NCI-H446 (cell line): Measurements from ENCODE around the gene SAMD14.
A peak's percentile ranks its signal among the peaks of the same experiment; 100 is the strongest.

Experiments
- DNase-seq, 2 experiments: peaks; one replicate each; lab custom pipeline; 2025; lab: John Stamatoyannopoulos, UW

The SAMD14 gene

GRCh38 chr17:50133028-50133768, 3.2 kb upstream of the SAMD14 start:
- no peak for DNase-seq

- no peak for DNase-seq
These were observed 2.3 kb upstream of the SAMD14 start for GRCh38 chr17:50132104-50132794.

DNA sequence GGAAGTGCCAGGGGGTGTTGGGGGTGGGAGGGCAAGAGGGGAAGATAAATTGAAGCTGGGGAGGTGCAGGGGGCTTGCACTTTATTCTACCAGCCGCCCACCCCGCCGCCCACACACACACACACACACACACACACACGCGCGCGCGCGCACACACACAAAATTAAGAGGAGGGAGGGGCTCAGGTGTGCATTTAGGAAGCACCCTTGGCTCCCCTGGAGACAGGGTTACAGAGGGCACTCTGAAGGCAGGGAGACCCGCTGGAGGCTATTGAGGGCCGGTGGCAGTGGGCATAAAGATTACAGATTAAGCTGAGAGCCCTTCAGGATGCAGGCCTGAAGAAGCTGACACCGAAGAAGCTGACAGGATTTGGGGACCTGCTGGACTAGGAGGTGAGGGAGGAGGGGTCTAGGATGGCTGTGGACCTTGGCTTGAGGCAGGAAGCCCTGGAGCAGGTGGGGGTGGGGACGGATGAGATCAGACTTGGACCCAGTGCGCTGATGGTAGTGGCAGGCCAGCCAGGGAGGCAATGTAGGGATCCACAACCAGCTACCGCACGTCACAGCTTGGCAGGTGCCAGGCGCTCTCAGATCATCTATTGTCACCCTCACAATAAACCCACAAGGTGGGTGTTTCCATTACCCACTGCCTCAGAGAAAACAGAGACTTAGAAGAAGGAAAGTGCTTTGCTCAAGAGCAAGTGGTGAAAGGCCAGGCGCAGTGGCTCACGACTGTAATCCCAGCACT, 772 bp upstream of the SAMD14 start:
- DNase-seq, result no peak

DNA sequence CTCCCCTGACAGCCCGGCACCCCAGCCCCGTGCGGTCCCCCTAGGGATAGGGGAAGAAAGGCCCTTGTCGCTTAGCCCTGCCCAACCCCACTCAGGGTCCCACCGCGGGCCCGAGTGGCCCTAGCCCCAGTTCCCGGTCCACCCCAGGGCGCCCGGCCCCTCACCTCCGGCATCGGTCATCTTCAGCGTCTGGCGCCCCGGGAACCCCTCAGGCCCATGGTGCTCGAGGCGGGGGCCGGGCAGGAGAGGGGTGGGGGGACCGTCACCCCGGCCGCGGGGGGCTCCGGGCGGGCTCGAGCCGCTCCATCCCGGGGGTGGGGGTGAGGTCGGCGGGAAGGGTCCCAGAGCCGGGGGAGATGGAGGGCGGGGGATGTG, 620 bp downstream of the SAMD14 start:
- no peak for DNase-seq

- no peak for DNase-seq
These were observed 1.3 kb downstream of the SAMD14 start for GRCh38 chr17:50128441-50129352.

DNA sequence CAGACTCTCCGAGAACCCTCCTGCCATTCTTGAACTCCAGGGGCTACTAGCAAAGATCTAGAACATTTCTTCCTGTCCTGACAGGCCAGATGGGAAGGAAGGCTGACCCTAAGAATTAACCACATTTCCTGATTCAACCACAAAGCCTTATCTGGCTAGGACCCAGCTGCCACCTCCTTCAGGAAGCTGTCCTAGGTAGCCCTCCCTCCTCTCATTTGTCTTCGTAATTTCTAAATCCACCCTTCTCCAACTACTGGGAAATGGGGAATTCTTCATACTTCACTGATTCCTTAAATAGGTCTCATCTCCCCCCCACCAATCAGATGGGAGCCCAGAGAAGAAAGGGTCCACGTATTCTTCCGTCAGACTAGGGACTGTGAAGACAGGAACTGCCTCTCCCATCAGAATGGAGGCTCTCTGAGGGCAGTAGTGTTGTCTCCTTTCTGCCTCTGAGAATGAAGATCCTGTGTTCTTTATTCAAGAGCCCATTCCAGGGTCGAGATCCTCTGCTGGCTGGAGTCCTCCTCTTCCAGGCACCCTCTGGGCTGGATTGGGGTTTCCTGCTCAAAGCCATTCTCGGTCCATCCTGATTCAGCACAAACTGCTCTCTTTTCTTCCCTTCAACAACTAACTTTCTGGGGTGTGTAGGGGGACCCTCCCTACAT, 2.1 kb downstream of the SAMD14 start:
- no peak for DNase-seq

GRCh38 chr17:50125420-50125997, 4.5 kb downstream of the SAMD14 start:
- DNase-seq, result no peak

DNA sequence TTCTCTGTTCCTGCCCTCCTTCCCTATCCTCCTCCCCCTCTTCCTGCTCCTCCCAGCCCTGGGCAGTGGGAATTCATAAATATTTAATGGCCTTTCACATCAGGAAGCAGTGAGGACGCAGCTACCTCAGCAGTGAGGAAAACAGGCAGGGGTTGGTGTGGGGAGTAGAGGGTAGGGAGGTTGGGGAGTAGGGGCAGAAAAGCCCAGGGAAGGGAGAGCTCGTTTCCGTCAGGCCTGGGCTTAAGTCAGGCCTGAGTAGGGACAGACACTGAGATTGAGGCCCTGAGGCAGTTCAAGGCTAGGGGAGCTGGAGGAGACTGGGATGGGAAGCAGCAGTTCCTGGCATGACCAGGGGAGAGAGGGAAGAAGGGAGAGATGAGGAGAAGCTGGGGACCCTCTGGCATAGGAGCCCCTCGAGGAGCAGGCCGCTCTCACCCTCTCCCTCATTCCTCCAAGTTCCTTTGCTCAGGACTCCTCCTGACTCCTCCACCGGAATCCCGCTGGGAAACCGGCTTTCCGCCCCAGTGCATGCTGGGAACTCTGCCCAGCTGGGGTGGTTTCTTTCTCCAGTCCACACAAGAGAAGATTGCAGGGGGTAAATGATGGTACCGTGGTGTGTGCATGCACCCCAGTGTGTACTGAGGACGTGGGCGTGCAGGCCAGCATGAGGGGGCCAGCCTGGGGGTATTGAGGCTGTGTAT, 6.2 kb downstream of the SAMD14 start:
- peak in 1 of 2 experiments; percentile 43 for DNase-seq

DNA sequence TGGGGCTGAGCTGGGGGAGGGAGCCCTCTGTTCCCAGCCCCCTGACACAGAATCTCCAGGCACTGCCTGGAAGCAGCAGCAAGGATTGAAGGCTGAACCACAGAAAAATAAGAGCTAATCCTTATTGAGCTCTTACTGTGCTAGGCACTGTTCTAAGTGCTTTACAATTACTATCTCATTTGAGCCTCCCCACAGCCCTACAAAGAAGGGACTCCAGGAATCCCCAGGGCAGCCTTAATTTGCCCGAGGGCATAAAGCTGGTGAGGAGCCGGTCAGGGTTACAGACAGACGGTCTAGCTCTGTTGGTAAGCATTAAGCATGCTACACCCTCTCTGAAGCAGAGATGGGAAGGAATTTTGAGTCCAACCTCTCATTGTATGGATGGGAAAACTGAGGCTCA, 7.0 kb downstream of the SAMD14 start:
- no peak for DNase-seq

GRCh38 chr17:50120475-50121253, 9.3 kb downstream of the SAMD14 start:
- no peak for DNase-seq

- no peak for DNase-seq
These were observed 11.1 kb downstream of the SAMD14 start for GRCh38 chr17:50118828-50119218.

- DNase-seq, result no peak
These were observed 11.7 kb downstream of the SAMD14 start for GRCh38 chr17:50118076-50118827.

GRCh38 chr17:50117202-50118051, 12.5 kb downstream of the SAMD14 start:
- no peak for DNase-seq

- DNase-seq, result no peak
These were observed 14.2 kb downstream of the SAMD14 start for GRCh38 chr17:50115756-50116155.

GRCh38 chr17:50114849-50115357, 15.1 kb downstream of the SAMD14 start:
- DNase-seq, result peak; percentile 32 to 66

DNA sequence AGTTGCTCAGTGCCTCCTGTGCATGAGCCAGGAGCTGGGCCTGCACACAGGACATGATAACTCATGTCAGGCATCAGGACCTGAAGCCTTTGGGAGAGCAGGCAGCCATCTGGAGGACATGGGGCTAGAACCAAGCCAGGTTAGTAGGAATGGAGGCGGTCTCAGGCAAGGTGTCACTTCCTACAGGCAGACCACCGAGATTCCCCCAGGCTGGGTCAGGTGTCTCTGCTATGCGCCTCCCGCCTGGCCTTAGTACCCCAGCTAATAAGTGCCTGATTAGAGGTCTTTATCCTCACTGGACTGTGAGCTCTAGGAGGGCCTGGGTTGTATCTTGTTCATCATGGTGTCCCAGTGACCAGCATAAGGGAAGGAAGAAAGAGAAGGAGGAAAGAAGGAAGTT, 15.6 kb downstream of the SAMD14 start:
- DNase-seq, result no peak

- no peak for DNase-seq
These were observed 16.2 kb downstream of the SAMD14 start for GRCh38 chr17:50113624-50114320.
